ENCODE measurements around the gene TSEN15. TPM values are rescaled to one million over a fixed set of nuclear protein-coding genes. Genes with fewer than 3 reads are reported as not detected.

TSEN15 gene
- total RNA-seq, 1 donor from 2014 or later: 61.2 TPM

DNA sequence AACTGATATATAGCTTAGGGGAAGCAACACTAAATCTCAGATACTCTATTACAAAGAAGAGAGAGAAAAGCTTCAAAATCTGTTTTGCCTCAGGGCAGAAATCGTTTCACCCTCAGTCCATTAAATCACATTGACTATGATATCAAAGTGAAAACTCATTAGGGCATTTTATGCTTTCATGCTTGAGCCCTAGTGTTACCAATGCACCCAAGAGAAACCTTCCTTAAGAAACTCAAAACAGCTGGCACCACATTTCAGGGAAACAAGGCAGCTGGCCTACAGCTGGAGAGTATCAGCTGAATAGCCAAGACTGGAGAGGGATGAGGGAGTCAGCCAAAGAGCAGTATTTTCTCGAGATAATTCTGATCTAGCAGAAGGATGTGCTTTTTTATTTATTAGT is 28.9 kb upstream of the TSEN15 start:
- intact Hi-C loops (cut with micrococcal nuclease): no loop called here

DNA sequence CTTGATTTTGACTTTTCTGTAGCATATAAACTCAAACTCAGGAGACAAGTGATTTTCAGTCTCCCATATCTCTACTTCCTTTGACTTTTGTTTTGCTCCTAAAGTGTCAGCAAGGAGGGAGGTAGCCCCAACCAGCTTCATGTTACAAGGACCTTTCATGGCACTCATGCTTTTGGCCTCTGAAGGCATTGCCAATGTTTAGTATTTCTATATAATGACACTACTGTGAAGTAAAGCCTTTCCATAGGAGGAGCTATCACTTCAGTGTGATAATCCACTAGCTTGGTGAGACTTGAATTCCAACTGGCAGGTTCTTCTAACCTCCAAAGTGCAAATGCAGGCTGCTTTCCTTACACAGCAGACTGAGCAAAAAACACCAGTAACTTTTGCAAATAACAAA is 28.4 kb upstream of the TSEN15 start:
- ChIA-PET CTCF (no interaction called here), POLR2A (no interaction called here)

More for the DNA sequence above, 28.9 kb upstream of the TSEN15 start:
- ATAC-seq (ENCODE audit: low read depth) (no peak), DNase-seq (no peak)
- CTCF ChIA-PET: no interaction called here
- H3K4me3 Mint-ChIP-seq: no peak overlapping the region
- TF ChIP-seq, protein P1, sequence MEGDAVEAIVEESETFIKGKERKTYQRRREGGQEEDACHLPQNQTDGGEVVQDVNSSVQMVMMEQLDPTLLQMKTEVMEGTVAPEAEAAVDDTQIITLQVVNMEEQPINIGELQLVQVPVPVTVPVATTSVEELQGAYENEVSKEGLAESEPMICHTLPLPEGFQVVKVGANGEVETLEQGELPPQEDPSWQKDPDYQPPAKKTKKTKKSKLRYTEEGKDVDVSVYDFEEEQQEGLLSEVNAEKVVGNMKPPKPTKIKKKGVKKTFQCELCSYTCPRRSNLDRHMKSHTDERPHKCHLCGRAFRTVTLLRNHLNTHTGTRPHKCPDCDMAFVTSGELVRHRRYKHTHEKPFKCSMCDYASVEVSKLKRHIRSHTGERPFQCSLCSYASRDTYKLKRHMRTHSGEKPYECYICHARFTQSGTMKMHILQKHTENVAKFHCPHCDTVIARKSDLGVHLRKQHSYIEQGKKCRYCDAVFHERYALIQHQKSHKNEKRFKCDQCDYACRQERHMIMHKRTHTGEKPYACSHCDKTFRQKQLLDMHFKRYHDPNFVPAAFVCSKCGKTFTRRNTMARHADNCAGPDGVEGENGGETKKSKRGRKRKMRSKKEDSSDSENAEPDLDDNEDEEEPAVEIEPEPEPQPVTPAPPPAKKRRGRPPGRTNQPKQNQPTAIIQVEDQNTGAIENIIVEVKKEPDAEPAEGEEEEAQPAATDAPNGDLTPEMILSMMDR (IDR thresholded peaks at IDR 0.05): no peak
- no peaks in the 10 kb centered on the region for H3K9me3 Mint-ChIP-seq
- H3K4me1 Mint-ChIP-seq: no peaks in the 10 kb centered on the region
- no peak overlapping the region for H3K27ac Mint-ChIP-seq
- H3K36me3 Mint-ChIP-seq (ENCODE audit: low read depth): no peaks in the 10 kb centered on the region
- peaks cover 6% of the 10 kb centered on the region for H3K27me3 Mint-ChIP-seq
- POLR2A ChIA-PET: no interaction called here

DNA sequence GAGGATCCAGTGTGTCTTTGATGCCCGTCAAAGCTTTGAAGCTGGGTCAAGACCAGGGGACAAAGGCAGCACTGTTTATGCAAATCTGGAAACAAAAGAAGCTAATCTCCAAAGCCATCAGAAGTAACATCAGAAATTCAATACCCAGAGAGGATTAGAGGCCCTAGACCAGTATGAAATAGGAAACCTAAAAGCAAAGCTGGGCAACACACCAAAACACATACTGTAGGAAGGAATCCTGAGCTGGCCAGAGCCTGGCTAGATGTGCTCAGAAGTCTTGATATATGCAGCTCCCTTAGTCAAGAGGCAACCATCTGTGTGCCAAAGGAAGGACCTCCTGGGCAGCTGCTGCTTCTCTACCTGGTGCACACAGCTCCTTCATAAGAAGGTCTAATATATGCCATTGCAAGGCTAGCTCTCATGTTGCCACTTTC is 26.3 kb upstream of the TSEN15 start:
- Mint-ChIP-seq H3K27ac (no peak overlapping the region), H3K4me3 (no peak overlapping the region), H3K27me3 (peaks cover 4% of the 10 kb centered on the region), H3K4me1 (no peaks in the 10 kb centered on the region), H3K36me3 (ENCODE audit: low read depth) (no peaks in the 10 kb centered on the region), H3K9me3 (no peaks in the 10 kb centered on the region)
- ChIA-PET CTCF (no interaction called here), POLR2A (no interaction called here)
- TF ChIP-seq, protein P1 (IDR thresholded peaks at IDR 0.05): no peak
- ATAC-seq (ENCODE audit: low read depth): no peak
- no peak for DNase-seq
- intact Hi-C loops (cut with micrococcal nuclease): no loop called here

More for the DNA sequence above, 28.4 kb upstream of the TSEN15 start:
- TF ChIP-seq, protein P1 (IDR thresholded peaks at IDR 0.05): no peak
- Mint-ChIP-seq H3K4me1 (no peaks in the 10 kb centered on the region), H3K9me3 (no peaks in the 10 kb centered on the region), H3K4me3 (no peak overlapping the region), H3K27ac (no peak overlapping the region), H3K27me3 (peaks cover 6% of the 10 kb centered on the region), H3K36me3 (ENCODE audit: low read depth) (no peaks in the 10 kb centered on the region)
- DNase-seq (no peak), ATAC-seq (ENCODE audit: low read depth) (no peak)
- intact Hi-C loops (cut with micrococcal nuclease): no loop called here

DNA sequence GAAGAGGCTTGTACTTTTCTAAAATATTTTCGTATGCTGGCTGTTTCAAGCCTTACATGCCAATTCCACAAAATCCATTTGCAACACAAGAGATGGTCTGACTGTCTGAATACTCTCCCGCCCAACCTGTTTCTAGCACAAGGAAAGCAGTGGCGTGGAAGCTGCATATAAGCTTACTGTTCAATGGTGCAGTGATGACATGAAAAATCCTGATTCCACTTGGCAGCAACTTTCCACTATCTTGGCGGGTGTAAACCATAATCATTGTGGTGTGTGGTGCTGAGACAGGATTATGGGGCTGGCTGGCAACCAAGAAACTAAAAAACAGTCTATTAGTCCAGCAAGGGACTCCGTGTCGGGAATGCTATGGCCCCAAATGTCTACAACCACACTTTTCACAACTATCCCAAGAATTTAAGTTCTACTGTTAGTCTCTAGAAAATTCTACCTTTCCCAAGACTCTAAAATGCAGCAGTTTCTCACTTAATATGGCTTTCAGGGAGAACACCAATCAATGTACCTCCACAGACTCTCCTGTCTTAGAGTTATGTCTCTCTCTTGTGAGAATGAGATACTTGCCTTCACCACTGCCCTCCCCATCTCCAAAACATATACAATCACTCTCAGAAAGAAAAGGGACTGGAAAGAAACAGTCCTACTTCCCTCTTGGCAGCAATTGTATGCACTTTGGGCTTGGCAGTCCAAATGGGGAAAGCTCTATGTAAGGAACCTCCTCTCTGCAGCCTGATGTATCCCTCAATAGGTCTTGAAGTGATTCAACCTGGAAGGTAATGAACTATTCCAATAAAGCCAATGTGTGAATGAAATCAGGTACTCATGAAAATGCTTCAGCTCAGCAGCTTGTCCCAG is 23.5 kb upstream of the TSEN15 start:
- POLR2A ChIA-PET: no interaction called here
- Mint-ChIP-seq H3K9me3 (no peaks in the 10 kb centered on the region), H3K36me3 (ENCODE audit: low read depth) (no peaks in the 10 kb centered on the region)

More for the DNA sequence above, 23.5 kb upstream of the TSEN15 start:
- TF ChIP-seq, protein P1 (IDR thresholded peaks at IDR 0.05): no peak
- Mint-ChIP-seq H3K4me3 (no peak overlapping the region), H3K27ac (no peak overlapping the region), H3K27me3 (peaks cover 16% of the 10 kb centered on the region), H3K4me1 (no peaks in the 10 kb centered on the region)
- intact Hi-C loops (cut with micrococcal nuclease): no loop called here
- CTCF ChIA-PET: no interaction called here
- DNase-seq: no peak
- ATAC-seq (ENCODE audit: low read depth): no peak
